Activated CD4-positive, CD25-positive, alpha-beta regulatory T cell treated with anti-CD3 and anti-CD28 coated beads, Interleukin-2, amount 50 U/mL, for 16 hours (primary cell): ENCODE results near the gene ZNF516.

ENCODE experiments used
- DNase-seq: peaks from one replicate; pipeline ENCODE4 v3.0.0-alpha.2; 2020; ENCODE audit warnings: low read depth, low spot score

ZNF516 gene

DNA sequence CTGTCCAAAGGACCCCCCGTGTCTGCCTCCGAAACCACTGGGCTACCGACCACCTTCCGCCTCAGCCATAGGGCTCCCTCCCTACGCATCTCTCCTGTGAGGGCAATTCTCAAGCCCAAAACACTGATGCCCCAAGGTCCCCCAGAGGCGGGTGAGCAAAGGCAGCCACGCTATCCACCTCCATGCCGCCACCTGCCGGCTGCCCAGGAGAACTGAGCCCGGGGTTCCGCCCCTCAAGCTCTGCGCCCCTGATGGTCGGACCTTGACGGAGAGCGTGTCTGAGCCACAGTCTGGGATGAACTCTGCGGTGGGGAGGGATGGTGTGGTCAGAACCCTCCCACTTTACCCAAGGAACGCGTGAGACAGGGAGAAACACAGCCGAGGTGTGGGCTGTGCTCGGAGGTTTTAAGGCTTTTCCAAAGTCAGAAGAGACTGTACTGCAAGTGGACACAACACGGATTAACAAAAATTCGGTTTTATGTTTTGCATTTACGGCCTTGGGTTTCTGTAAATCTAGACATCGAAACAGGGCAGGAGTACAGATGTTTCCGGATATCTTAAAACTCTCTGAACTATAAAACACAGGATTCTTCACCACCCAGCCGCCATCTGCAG lies 114.1 kb downstream of the ZNF516 start:
- DNase-seq, result no peak

DNA sequence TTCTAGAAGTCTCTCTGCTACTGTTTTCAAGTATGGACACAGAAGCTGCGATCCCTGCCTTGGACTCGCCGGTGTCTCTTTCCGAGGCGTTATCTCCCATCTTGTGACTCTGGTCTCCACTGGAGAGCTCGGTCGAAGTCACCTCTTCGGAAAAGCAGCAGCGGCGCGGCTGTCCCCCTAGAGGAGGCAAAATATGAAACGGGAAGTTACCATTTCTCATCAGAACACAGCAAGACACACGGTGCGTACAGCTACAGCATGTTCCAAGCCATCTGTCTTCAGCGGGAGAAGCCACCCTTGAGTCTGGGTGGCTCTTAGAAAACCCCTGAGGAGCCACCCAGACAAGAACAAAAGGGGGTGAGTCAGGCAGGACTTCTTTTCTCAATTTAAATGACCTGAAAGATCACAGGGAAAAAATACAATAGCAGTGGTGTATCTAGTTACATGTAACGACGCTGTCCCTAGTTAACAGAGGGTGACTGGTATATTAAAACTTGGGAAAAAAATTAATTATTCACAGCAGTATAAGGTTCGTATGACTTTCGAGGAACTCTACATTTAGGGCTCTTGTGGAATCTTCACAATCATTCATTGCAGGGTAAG lies 114.8 kb downstream of the ZNF516 start:
- no peak for DNase-seq

DNA sequence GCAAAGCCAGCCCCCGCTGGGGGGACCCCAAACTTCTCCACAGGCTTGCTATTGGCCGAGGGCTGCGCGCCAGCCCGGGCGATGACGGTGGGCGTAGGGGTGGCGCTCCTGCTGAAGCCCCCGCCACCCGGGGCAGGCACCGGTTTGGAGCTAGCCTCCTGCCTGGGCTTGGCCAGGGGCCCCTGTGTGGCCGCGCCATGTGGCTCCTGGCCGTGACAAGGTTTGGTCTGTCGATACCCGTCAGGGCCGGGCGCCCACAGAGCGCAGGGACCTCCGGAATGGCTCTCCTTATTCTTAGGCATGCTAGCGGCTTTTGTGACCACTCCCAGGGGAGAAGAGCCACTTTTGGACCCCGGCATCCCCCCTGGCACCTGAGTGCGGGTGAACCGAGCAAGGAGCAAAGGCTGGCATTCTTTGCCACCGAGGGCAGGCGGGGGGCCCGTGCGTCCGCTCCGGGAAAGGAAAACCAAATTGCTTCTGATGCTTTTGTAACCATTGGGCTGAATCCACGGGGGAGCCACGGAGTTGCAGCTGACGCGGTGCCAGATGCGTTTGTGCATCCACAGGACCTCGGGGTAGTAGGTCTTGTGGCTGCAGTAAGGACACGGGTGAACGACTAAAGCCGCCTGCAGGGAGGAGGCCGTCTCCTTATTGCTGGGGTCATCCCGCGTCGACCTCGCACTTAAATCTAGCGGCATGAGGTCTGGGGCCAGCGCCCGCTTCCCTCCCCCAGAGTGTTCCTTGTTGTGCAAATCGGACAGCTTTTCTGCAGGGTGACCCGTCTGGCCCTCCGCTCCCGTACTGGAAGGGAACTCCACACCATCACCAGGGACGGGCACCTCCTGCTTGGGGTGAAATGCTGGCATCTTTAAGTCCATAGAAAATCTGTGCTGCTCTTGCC lies 115.6 kb downstream of the ZNF516 start:
- no peak for DNase-seq

- no peak for DNase-seq
These were observed 116.4 kb downstream of the ZNF516 start for GRCh38 chr18:76378526-76379215.

GRCh38 chr18:76377359-76377756 lies 117.7 kb downstream of the ZNF516 start:
- DNase-seq, result no peak

DNA sequence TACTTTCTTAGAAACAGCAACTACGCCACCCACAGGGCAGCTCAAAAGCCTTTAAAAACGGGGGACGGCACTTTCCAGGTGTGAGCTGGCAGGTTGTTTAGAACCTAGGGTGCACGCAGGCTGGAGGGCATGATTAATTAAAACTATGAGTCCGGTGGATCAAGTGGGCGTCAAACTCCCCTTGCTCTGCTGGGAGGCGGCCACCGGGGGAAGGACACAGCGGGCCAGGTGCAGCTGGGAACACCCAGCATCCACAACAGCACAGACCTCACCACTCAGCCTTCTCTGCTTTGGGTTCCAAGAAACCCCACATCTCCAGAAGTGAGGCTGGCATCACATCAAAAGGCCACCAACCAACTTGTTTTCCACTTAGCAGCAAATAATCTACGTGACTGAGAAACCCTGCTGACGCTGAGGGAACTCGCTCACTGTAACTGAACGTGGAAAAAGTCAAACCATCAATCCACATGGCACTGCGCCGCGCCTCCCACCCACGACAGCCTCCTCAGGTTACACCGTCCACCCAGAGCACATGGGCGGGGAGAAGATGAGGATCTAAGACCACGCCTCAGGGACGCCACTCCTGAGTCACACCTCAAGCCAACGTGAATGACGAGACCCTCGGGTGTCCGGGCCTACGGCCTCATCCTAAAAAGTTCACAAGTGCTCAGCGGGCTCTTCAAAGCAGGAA lies 118.2 kb downstream of the ZNF516 start:
- DNase-seq, result no peak

DNA sequence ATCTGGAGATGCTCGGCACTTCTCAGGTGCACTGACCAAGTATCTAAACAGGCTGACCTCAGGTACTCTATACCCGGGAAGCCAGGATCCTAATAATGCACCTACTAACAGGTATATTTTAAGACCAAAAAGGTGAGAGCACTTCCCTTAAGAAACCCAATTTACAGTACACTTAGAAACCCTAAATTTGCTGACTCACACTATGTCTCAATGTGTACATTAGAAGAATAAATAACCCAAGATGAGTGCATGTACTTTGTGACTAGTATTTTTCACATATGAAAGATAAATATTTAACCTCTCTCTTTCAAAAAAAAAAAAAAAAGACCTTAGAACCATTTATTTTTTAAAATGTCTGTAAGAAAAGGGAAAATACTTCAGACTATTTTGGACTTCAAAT lies 118.8 kb downstream of the ZNF516 start:
- no peak for DNase-seq

DNA sequence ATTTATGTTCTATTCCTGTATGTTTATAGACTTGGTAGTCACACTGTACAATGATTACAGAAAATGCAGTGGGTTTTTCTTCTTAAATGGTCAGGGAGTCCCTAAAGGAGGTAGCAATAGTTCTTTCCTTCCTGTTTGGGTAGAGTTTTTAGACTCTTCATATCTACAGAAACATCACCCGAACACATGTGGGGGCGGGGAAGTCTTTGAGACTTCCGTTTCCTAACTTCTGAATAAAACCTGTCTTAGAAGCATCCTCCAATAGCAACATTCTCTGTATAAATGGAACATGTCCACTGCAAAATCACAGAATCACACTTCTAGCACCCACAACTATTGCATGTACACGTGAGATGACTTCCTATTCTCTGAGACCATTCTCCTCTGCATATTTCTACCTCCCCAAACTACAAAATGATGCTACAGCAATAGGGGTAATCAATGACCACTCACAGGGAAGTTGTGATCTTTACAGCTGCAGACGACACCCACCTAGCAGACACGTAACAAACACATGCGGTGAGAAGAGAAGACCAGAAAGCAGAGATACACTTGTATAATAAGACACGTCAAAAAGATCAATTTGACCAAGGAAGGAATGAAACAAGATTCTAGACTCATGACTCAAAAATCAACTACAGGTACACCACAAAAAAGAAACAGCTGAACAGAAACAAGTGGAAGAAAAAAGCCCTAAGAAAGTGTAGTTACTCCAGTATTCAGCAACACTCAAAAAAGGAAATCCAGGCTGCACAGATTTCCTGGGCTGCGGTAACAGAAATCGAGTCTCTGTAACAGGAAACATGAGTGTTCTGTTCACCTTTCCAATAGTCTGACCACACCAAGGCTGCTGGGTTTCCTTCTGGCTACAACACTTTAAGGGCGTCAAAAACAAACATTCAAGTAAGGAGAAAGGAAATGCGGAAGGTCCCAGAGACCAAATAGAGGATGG lies 120.4 kb downstream of the ZNF516 start:
- no peak for DNase-seq

- no peak for DNase-seq
These were observed 121.7 kb downstream of the ZNF516 start for GRCh38 chr18:76373297-76373696.

DNA sequence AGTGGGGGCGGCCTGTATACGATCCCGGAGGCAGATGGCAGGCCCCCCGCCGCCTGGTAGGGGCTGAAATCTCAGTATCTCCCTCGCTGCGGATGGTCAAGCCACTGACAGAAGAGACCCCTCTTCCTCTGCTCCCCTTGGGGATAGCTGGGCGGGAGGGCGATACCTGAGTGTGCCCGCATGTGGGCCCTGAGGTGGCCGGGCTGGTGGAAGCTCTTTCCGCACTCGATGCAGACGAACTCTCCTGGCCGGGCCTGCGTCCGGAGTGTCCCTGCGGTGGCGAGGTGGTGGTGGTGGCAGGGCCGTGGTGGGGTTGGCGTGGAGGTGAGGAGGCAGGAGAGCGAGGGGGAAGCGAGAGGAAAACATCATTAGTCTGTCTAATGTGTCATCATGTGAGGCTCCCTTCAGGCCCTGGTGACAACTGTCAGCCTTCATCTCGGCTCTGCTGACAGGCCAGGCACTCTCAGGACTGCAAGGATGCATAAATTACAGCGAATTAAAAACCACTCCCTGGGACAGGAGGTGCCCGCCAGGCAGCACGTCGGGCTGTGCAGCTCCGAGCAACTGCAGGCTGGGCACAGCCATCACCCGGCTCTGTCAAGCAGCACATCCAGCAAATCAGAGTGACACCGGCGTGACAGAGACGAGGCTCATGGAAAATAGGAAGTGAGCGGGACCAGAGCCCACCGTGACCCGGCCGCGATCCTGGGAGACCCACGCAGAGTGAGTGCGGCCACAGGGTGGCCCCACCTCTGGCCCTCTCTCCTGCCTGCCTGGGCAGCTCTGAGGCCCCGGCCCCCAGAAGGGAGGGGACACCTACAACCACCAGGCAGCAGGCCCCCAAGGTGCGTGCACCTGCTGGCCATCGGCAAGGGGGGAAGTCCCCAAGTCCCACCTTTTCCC lies 123.5 kb downstream of the ZNF516 start:
- no peak for DNase-seq

DNA sequence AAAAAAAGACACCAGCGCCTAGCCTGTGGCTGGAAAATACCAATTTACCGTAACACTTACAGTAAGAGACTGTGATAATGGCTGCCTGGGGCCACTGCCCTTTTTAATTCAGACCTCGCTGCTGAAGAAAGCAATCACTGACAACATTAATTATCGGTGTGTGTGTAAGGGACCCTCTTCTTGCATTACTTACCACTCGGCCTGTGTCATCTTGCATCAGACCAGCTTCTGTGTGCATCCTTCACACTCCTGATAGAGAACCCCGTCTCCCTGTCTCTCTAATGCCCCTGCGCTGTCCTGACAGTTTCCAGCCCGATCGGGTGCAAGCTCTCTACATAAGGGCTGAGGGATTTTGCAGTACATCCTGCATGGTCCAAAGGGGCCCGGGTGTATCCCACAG lies 124.4 kb downstream of the ZNF516 start:
- no peak for DNase-seq

- no peak for DNase-seq
These were observed 124.8 kb downstream of the ZNF516 start for GRCh38 chr18:76370201-76370600.

- no peak for DNase-seq
These were observed 125.3 kb downstream of the ZNF516 start for GRCh38 chr18:76369791-76370190.

DNA sequence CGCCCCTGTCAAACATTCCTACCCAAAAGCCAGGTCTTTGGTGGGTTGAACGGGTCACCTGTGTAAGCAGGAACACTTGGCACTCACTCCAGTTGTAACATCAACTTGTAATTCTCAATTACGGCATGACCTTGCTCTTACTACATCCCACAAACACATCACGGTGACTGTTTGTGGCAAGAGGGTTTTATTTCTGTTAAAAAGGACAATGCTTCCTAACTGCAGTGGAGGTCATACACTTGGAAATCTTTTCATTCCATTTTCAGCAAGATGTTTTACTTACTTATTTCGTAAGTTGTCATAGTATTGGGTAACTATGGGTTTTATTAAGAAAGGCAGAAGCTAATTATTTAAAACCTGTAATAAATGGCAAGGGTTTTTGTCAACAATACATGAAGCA lies 126.1 kb downstream of the ZNF516 start:
- DNase-seq, result no peak

- no peak for DNase-seq
These were observed 126.8 kb downstream of the ZNF516 start for GRCh38 chr18:76368271-76368670.

- DNase-seq, result no peak
These were observed 127.6 kb downstream of the ZNF516 start for GRCh38 chr18:76367168-76368125.

DNA sequence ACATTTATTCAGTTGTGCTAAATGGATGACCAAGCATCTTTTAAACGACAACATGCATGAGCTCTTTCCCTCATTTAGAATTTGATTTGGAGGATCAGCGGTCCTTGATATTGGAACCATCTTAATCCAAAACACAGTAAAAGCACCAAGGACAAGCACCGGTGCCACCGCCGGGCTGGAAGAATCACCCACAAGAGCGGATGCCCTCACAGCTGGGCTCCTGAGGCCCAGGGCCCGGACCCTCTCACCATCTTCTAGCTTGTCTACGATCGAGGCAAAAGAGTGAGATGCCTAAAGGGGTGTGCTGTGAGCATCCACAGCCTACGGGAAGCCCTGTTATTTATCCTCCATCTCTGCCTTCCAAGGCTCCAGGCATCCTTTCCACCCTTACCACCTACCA lies 129.5 kb downstream of the ZNF516 start:
- DNase-seq, result no peak
